ENCODE data around the gene TFR2. TPM values are rescaled to one million over a fixed set of nuclear protein-coding genes. Genes with fewer than 3 reads are reported as not detected.

Gene TFR2
- total and polyA plus RNA-seq, 2 donors (not counting 1 experiment from before 2014, with no cell fraction given), result 0.16 TPM; not detected in 1

DNA sequence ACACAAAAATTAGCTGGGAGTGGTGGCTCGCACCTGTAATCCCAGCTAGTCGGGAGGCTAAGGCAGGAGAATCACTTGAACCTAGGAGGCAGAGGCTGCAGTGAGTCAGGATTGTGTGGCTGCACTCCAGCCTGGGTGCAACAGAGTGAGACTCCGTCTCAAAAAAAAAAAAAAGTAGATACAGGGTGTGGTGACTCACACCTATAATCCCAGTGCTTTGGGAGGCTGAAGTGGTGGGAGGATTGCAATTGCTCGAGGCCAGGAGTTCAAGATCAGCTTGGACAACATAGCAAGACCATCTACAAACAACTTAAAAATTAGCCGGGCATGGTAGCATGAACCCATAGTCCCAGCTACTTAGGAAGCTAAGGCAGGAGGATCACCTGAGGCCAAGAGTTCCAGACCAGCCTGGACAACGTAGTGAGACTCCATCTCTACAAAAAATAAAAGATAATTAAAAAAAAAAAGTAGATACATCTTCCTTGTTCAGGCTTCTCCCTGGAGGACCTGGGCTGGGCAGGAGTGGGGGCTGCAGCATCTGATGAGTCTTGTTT, 27.0 kb downstream of the TFR2 start:
- H3K27ac ChIP-seq (ENCODE audit: insufficient read depth, low read length), result no peak overlapping the region
- H3K9ac ChIP-seq (ENCODE audit: insufficient read depth, low read length), result no peak overlapping the region
- H4K20me1 ChIP-seq (ENCODE audit: control insufficient read depth, extremely low read depth, insufficient read depth, low read length), result no peaks in the 10 kb centered on the region
- no peak for DNase-seq (ENCODE audit: low read depth in 2 of 2)
- TF ChIP-seq, protein P1, sequence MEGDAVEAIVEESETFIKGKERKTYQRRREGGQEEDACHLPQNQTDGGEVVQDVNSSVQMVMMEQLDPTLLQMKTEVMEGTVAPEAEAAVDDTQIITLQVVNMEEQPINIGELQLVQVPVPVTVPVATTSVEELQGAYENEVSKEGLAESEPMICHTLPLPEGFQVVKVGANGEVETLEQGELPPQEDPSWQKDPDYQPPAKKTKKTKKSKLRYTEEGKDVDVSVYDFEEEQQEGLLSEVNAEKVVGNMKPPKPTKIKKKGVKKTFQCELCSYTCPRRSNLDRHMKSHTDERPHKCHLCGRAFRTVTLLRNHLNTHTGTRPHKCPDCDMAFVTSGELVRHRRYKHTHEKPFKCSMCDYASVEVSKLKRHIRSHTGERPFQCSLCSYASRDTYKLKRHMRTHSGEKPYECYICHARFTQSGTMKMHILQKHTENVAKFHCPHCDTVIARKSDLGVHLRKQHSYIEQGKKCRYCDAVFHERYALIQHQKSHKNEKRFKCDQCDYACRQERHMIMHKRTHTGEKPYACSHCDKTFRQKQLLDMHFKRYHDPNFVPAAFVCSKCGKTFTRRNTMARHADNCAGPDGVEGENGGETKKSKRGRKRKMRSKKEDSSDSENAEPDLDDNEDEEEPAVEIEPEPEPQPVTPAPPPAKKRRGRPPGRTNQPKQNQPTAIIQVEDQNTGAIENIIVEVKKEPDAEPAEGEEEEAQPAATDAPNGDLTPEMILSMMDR (conservative IDR thresholded peaks at IDR 0.05 in 1 of 2, IDR thresholded peaks at IDR 0.05 in 1 of 2; ENCODE audit: low read depth in 1 of 2, low read length in 2 of 2), result no peak
- H3K4me1 ChIP-seq (ENCODE audit: control insufficient read depth, extremely low read depth, insufficient read depth, low read length), result no peaks in the 10 kb centered on the region
- H3K27me3 ChIP-seq (ENCODE audit: control insufficient read depth, insufficient read depth, low read length), result no peaks in the 10 kb centered on the region
- H3K4me2 ChIP-seq (ENCODE audit: extremely low read depth, insufficient read depth, low read length), result no peak overlapping the region
- H3K9me3 ChIP-seq (ENCODE audit: control insufficient read depth, insufficient read depth, low read depth, low read length), result no peaks in the 10 kb centered on the region
- H3K79me2 ChIP-seq (ENCODE audit: control insufficient read depth, insufficient read depth, low read length), result no peaks in the 10 kb centered on the region
- no peaks in the 10 kb centered on the region for H3K36me3 ChIP-seq (ENCODE audit: control insufficient read depth, insufficient read depth, low read length)
- no peak overlapping the region for H3K4me3 ChIP-seq (replicated peaks in 1 of 4; ENCODE audit: control extremely low read depth in 1 of 4, insufficient read depth in 1 of 4, low read depth in 3 of 4, low read length in 4 of 4)
- H2AFZ ChIP-seq (ENCODE audit: low read length), result no peak overlapping the region

DNA sequence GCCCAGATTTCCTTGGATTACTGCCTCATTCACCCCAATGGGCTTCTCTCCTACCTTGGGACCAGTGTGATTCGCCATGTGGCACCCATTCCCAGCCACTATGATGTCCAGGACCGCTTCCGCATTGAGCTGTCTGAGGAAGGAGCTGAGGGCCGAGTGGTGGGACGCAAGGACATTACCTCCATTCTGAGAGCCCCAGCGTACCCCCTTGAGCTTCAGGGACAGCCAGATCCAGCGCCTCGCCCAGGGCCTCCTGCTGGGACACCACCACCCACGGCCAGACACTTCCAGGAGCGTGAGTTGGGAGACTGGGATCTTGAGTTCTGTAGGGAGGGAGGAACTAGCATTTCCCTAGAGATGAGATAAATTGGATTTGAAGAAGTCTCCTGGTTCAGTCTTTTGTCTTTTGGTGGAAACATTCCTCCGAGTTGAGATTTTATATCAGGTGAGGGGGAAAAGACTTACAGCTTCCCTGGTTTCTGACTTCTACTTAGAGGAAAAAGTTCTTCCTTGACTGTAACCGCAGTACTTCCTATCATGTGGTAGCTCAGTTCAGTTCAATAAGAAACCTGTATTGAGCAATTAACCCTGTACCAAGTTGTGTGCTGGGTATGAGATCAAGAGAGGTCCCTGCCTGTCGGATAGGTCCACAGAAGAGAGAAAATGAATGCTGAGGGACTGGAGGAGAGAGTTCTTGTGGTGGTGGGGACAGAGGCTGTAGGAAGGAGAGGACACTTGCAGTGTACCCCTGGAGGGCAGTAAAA, 27.8 kb downstream of the TFR2 start:
- Histone ChIP-seq H3K27me3 (ENCODE audit: control insufficient read depth, insufficient read depth, low read length) (no peaks in the 10 kb centered on the region), H3K36me3 (ENCODE audit: control insufficient read depth, insufficient read depth, low read length) (no peaks in the 10 kb centered on the region), H3K9ac (ENCODE audit: insufficient read depth, low read length) (no peak overlapping the region), H3K79me2 (ENCODE audit: control insufficient read depth, insufficient read depth, low read length) (no peaks in the 10 kb centered on the region), H3K9me3 (ENCODE audit: control insufficient read depth, insufficient read depth, low read depth, low read length) (no peaks in the 10 kb centered on the region), H3K4me1 (ENCODE audit: control insufficient read depth, extremely low read depth, insufficient read depth, low read length) (no peaks in the 10 kb centered on the region), H4K20me1 (ENCODE audit: control insufficient read depth, extremely low read depth, insufficient read depth, low read length) (no peaks in the 10 kb centered on the region), H3K4me3 (replicated peaks in 1 of 4; ENCODE audit: control extremely low read depth in 1 of 4, insufficient read depth in 1 of 4, low read depth in 3 of 4, low read length in 4 of 4) (peak overlapping the region in 2 of 4 experiments; percentile 88 to 89), H2AFZ (ENCODE audit: low read length) (no peak overlapping the region), H3K27ac (ENCODE audit: insufficient read depth, low read length) (no peak overlapping the region), H3K4me2 (ENCODE audit: extremely low read depth, insufficient read depth, low read length) (peak overlapping the region; percentile 73)
- no peak for DNase-seq (ENCODE audit: low read depth in 2 of 2)
- TF ChIP-seq, protein P1 (conservative IDR thresholded peaks at IDR 0.05 in 1 of 2, IDR thresholded peaks at IDR 0.05 in 1 of 2; ENCODE audit: low read depth in 1 of 2, low read length in 2 of 2), result no peak
- no peak for TF ChIP-seq EZH2 (IDR thresholded peaks at IDR 0.05; ENCODE audit: low read length, missing control alignments)

DNA sequence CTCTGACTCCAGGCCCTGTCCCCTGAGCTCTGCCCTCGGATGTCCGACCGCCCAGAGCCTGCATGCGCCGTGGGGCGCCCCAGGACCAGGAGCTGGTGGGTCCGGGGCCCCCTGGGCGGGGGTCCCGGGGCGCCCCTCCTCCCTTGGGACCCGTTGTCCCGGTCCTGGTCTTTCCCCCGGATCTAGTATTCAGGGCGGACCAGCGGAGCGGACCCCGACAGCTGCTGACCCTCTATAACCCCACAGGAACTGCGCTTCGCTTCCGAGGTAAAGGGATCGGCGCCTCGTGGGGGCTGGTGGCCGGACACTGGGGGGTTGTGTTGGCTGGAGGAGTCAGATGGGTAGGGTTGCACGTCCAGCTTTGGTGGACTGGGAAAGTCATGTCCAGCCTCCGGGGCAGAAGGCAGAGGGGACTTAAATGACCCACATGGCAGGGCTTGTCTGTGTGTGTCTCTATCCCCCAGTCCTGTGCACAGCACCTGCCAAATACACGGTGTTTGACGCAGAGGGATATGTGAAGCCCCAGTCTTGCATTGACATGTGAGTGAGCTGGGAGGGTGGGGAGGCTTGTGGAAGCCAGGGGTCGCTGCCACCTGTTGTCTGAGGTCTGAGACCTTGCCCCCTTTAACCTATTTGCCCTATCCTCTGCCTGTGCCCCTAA, 28.5 kb downstream of the TFR2 start:
- Histone ChIP-seq H3K36me3 (ENCODE audit: control insufficient read depth, insufficient read depth, low read length) (peaks cover 2% of the 10 kb centered on the region), H3K27me3 (ENCODE audit: control insufficient read depth, insufficient read depth, low read length) (no peaks in the 10 kb centered on the region), H3K4me3 (replicated peaks in 1 of 4; ENCODE audit: control extremely low read depth in 1 of 4, insufficient read depth in 1 of 4, low read depth in 3 of 4, low read length in 4 of 4) (peak overlapping the region; percentile 57 to 89 (median 80)), H3K4me1 (ENCODE audit: control insufficient read depth, extremely low read depth, insufficient read depth, low read length) (no peaks in the 10 kb centered on the region), H3K27ac (ENCODE audit: insufficient read depth, low read length) (no peak overlapping the region), H3K79me2 (ENCODE audit: control insufficient read depth, insufficient read depth, low read length) (no peaks in the 10 kb centered on the region), H3K4me2 (ENCODE audit: extremely low read depth, insufficient read depth, low read length) (peak overlapping the region; percentile 73), H4K20me1 (ENCODE audit: control insufficient read depth, extremely low read depth, insufficient read depth, low read length) (no peaks in the 10 kb centered on the region), H3K9me3 (ENCODE audit: control insufficient read depth, insufficient read depth, low read depth, low read length) (no peaks in the 10 kb centered on the region), H2AFZ (ENCODE audit: low read length) (peak overlapping the region; percentile 43), H3K9ac (ENCODE audit: insufficient read depth, low read length) (peak overlapping the region; percentile 60)
- TF ChIP-seq, protein P1 (conservative IDR thresholded peaks at IDR 0.05 in 1 of 2, IDR thresholded peaks at IDR 0.05 in 1 of 2; ENCODE audit: low read depth in 1 of 2, low read length in 2 of 2), result peak in 1 of 2 donors; percentile 10
- TF ChIP-seq EZH2 (IDR thresholded peaks at IDR 0.05; ENCODE audit: low read length, missing control alignments), result no peak
- DNase-seq (ENCODE audit: low read depth in 2 of 2), result no peak

All from fibroblast of lung (primary cell).